ENCODE measurements around the gene OTUB2. TPM values are rescaled to one million over a fixed set of nuclear protein-coding genes. Genes with fewer than 3 reads are reported as not detected.

The OTUB2 gene
- total and polyA plus RNA-seq, 2 of the 8 experiments (the other 6 are each of a cell fraction or from before 2014, with no cell fraction given): 2.2 to 4.2 TPM

DNA sequence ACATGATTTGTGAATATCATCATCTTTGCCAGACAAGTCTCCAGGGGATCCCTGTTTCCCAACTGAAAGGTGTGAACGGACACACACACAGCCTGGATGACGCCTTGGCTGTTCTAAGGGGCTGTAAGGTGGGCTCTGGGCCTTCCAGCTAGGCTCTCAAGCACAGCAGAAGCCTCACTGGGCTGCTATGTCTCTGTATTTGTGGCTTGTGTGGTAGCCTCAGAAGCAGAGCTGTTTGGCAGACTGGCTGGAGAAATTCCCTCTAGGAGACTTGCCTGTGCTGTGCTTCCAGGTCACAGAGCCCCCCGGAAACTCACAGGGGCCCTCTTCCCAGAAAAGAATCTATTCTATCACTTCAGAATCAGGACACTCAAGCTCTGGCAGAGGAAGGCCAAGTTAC lies 21.4 kb downstream of the OTUB2 start:
- Histone ChIP-seq H3K4me1 (replicated peaks in 1 of 4; ENCODE audit: control insufficient read depth in 3 of 4, insufficient read depth in 4 of 4, low read length in 3 of 4) (no peaks in the 10 kb centered on the region; a peak in 1 of 7 replicates), H3K79me1 (ENCODE audit: low read depth, low read length) (no peaks in the 10 kb centered on the region; the same call in 1 of the 2 replicates), H3K4me3 (ENCODE audit: extremely low read depth in 1 of 4, insufficient read depth in 2 of 4, low read depth in 3 of 4, low read length in 4 of 4) (no peak overlapping the region), H3K27ac (ENCODE audit: low read depth, low read length) (no peak overlapping the region), H3K56ac (replicated peaks; ENCODE audit: insufficient read length, low read depth, low read length) (no peak overlapping the region), H2BK120ac (replicated peaks; ENCODE audit: low read depth, low read length) (no peak overlapping the region), H4K20me1 (replicated peaks in 1 of 2; ENCODE audit: control insufficient read depth in 1 of 2, insufficient read depth in 2 of 2, low read length in 2 of 2) (peaks cover 0 to 5% of the 10 kb centered on the region in 2 experiments), H2AFZ (ENCODE audit: low read length) (no peak overlapping the region), H2BK12ac (ENCODE audit: low read depth, low read length) (no peak overlapping the region), H3K9ac (replicated peaks in 1 of 4; ENCODE audit: extremely low read depth in 1 of 4, low read depth in 3 of 4, low read length in 3 of 4) (no peak overlapping the region), H3K4me2 (ENCODE audit: insufficient read depth in 1 of 2, low read depth in 2 of 2, low read length in 2 of 2) (no peak overlapping the region), H3K27me3 (replicated peaks in 1 of 4; ENCODE audit: control insufficient read depth in 3 of 4, extremely low read depth in 1 of 4, insufficient read depth in 3 of 4, low read length in 3 of 4) (no peaks in the 10 kb centered on the region), H2AK5ac (ENCODE audit: low read depth, low read length) (no peak overlapping the region), H2BK5ac (ENCODE audit: low read depth, low read length) (no peak overlapping the region), H2BK15ac (ENCODE audit: low read length) (no peak overlapping the region), H3K18ac (ENCODE audit: extremely low read depth, low read length) (no peak overlapping the region), H4K91ac (replicated peaks; ENCODE audit: insufficient read length, low read length) (no peak overlapping the region), H4K5ac (ENCODE audit: insufficient read length, low read depth, low read length) (no peak overlapping the region), H2BK20ac (ENCODE audit: low read length) (no peak overlapping the region), H4K8ac (ENCODE audit: extremely low read depth, insufficient read depth, low read length) (no peak overlapping the region), H3K14ac (ENCODE audit: insufficient read length) (no peak overlapping the region), H3K9me3 (ENCODE audit: insufficient read depth in 2 of 2, low read depth in 1 of 2, low read length in 1 of 2) (no peaks in the 10 kb centered on the region), H3K4ac (replicated peaks; ENCODE audit: insufficient read length, low read depth, low read length) (no peak overlapping the region), H3K36me3 (ENCODE audit: control insufficient read depth in 2 of 4, insufficient read depth in 4 of 4, low read length in 3 of 4) (peaks cover 24 to 71% (median 40%) of the 10 kb centered on the region in 4 experiments), H3K23ac (ENCODE audit: insufficient read length) (no peak overlapping the region), H3K23me2 (ENCODE audit: low read depth, low read length) (no peaks in the 10 kb centered on the region), H3K79me2 (ENCODE audit: control insufficient read depth in 1 of 2, insufficient read depth in 2 of 2, low read length in 2 of 2) (no peaks in the 10 kb centered on the region)
- ChIA-PET CTCF (ENCODE audit: partially characterized antibody) (interaction anchor here (1.4 to 17.4 kb wide), 7 partner anchors 10 to 376 kb away, joined by 3 to 148 read pairs (median 6); no protein-coding TSS in a partner anchor), POLR2A (ENCODE audit: partially characterized antibody) (interaction anchor here (0.9 to 1.4 kb wide), 2 partner anchors 11 to 22 kb away, joined by 3 read pairs; no protein-coding TSS in a partner anchor)
- WGBS, 2 experiments (ENCODE audit: extremely low coverage in 1 of 2, insufficient coverage in 1 of 2, insufficient read length in 1 of 2, insufficient replicate concordance in 2 of 2, low coverage in 1 of 2, low lambda C conversion rate in 2 of 2, missing lambda C conversion rate in 1 of 2): 91% methylated on average over 3 of the region's 3 CpGs; no CpG with 5 or more reads in 1 of the 2 experiments
- FAIRE-seq: no peak
- DNase-seq (ENCODE audit: low read depth in 1 of 2, low spot score in 2 of 2): no peak
- TF ChIP-seq HDAC2 (IDR thresholded peaks at IDR 0.05; ENCODE audit: borderline replicate concordance in 1 of 2, low read depth in 2 of 2, low read length in 2 of 2): no peak
- no peak for TF ChIP-seq POU5F1 (IDR thresholded peaks at IDR 0.05; ENCODE audit: low read depth, low read length)
- no peak for TF ChIP-seq CHD1 (IDR thresholded peaks at IDR 0.05; ENCODE audit: low read depth, low read length)
- no peak for TF ChIP-seq ASH2L (IDR thresholded peaks at IDR 0.05; ENCODE audit: low read length)
- no peak for TF ChIP-seq SP4 (IDR thresholded peaks at IDR 0.05; ENCODE audit: low read length)
- TF ChIP-seq RFX5 (IDR thresholded peaks at IDR 0.05; ENCODE audit: borderline replicate concordance, low read depth, low read length): no peak
- TF ChIP-seq TAF7 (optimal IDR thresholded peaks at IDR 0.05; ENCODE audit: borderline replicate concordance, low read depth, low read length): no peak
- no peak for TF ChIP-seq KDM5A (IDR thresholded peaks at IDR 0.05; ENCODE audit: low read length)
- TF ChIP-seq, protein P1, sequence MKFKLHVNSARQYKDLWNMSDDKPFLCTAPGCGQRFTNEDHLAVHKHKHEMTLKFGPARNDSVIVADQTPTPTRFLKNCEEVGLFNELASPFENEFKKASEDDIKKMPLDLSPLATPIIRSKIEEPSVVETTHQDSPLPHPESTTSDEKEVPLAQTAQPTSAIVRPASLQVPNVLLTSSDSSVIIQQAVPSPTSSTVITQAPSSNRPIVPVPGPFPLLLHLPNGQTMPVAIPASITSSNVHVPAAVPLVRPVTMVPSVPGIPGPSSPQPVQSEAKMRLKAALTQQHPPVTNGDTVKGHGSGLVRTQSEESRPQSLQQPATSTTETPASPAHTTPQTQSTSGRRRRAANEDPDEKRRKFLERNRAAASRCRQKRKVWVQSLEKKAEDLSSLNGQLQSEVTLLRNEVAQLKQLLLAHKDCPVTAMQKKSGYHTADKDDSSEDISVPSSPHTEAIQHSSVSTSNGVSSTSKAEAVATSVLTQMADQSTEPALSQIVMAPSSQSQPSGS (IDR thresholded peaks at IDR 0.05; ENCODE audit: low read length): no peak
- TF ChIP-seq CREB1 (IDR thresholded peaks at IDR 0.05): no peak
- no peak for TF ChIP-seq EGR1 (IDR thresholded peaks at IDR 0.05; ENCODE audit: borderline replicate concordance, low read depth, low read length)
- TF ChIP-seq CHD2 (IDR thresholded peaks at IDR 0.05; ENCODE audit: low read length): no peak
- no peak for TF ChIP-seq CBX5 (IDR thresholded peaks at IDR 0.05; ENCODE audit: low read depth, low read length)

All from H1 (cell line).